SKM-1 treated with dmso at 0.1 percent for 144 hours (cell line): ENCODE data around the gene ABCA4.
A peak's percentile ranks its signal among the peaks of the same experiment; 100 is the strongest.

Experiments used
- DNase-seq: peaks from one replicate; lab custom pipeline; 2025; ENCODE audit not compliant: unreplicated experiment; lab: John Stamatoyannopoulos, UW

Gene ABCA4

DNA sequence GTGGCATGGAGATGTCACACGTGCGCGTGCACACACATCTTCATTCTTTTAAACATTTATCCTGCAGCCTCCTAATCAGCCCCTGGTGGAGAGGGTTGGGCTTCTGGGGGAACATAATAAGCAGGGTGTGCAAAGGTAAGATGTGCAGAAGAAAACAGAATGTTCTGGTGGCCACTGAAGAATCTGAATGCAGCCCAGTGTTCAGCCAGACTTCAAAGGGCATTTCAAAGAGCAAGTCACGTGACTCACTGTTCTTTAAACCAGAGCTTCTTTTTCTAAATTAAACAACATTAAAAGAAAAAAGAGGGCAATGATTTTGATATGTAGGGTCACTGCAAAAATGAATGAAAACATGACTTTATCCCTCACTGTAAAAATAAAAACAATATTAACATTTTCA lies 89.8 kb downstream of the ABCA4 start:
- DNase-seq: no peak

- DNase-seq: no peak
These were observed 91.6 kb downstream of the ABCA4 start for GRCh38 chr1:94029130-94029993.

DNA sequence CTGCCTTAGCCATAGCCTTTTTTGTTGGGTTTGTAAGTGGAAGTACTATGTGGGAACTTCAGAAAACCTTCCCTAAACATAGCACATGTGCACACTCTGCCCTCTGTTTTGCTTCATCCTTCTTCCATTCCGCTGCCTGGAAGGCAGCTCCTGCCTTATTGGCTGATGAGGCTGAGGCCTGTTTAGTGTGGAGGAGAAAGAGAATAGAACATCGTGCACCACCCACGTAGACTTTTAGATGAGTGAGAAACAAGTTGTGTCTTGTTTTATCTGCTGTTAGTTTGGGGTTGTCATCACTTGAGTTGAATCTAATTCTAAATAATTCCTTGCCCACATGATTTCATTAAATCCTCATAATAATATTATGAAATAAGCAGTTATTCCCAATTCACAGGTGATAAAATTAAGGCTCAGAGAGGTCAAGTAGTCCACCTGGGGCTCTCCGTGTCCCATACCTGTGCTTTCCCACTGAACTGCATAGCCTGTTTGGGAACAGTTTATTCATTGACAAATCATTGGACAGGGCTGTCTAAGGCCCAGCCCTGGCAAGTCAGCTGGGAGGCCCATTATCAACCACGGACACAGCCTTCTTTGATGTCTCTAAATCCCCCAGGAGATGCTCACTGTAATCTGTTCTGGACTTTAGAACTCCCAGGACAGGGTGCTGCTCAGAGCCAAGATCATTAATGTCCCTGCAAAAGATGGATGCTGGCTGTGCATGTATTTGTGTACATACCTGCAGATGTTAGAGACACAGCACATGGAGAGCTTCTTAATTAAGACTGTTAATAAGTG lies 93.0 kb downstream of the ABCA4 start:
- DNase-seq: no peak

- no peak for DNase-seq
These were observed 94.1 kb downstream of the ABCA4 start for GRCh38 chr1:94026619-94027380.

DNA sequence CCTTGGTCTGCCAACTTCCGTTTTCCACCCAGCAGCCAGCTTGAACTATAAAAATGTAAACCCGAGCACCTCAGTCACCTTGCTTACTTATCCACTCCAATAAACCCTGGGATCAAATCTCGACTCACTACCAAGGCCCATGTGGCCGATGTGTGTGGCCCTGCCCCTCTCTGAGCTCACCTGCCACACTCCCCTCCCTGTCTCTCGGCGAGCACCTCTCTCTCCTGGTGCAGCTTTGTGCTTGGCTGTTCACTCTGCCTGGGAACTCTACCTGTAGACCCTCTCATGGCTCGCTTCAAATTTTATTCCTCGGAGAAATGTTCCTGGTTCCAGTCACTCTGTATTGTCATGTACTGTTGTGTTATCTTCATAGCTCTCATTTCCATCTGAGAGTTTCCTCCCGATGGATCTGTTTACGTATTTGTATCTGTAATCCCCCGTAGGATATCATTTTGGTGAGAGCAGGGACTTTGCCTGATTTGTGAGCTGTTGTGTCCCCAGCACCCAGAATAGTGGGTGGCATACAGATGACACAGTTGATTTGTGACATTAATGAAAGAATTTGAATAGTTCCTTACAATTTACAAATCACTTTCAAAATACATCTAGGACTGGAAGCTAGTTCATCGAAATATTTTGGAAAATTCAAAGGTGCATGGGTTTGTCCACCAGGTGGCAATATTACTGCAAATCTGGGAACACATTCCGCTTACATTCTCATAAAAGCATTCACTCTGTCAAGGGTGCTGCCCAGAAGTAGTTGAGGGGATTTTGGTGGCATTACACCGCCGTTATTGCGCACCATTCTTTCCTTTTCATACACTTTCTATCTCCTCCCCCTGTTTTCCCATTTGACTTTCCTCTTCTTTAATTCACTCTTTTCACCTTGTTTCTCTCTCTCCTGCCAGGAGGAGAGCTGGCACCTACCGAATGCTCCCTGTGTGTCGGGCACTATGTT lies 95.3 kb downstream of the ABCA4 start:
- DNase-seq: peak; percentile 31

DNA sequence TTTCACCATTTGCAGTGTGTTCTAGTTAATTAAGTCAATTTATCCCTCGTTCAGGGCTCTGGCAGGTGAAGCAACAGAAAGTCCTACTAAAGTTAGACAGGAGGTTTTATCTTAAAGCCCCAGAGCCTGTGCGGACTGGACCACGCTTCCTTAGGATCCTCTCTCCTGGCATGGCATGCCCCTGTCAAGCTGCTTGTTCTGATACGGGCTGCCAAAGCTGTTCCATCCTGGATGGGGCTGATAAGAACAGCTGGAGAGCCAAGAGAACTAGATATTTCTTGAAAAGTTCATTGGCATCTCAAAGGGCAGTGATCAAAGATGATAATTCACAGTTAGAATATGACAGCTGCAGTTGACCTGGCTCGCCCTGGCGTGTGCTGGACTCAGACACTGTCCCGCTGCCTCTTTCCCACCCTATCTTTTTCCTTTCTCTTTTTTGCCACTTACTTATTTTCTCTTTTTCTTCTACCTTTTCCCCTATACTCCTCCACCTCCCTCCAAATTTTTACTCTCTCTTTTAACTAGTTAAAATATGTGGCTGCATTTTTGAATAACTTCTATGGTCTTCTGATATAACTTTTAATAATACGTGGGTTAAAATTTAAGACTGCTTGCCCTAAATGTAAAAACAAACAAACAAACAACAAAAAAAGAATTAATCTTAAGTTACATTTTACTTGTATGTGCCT lies 96.7 kb downstream of the ABCA4 start:
- no peak for DNase-seq

GRCh38 chr1:94022471-94023189 lies 98.3 kb downstream of the ABCA4 start:
- no peak for DNase-seq

GRCh38 chr1:94020764-94021579 lies 100.0 kb downstream of the ABCA4 start:
- no peak for DNase-seq

GRCh38 chr1:94019327-94019726 lies 101.6 kb downstream of the ABCA4 start:
- no peak for DNase-seq

- peak; percentile 33 for DNase-seq
These were observed 103.7 kb downstream of the ABCA4 start for GRCh38 chr1:94017155-94017829.

- no peak for DNase-seq
These were observed 105.5 kb downstream of the ABCA4 start for GRCh38 chr1:94015489-94015817.

GRCh38 chr1:94014635-94015488 lies 106.1 kb downstream of the ABCA4 start:
- DNase-seq: no peak

DNA sequence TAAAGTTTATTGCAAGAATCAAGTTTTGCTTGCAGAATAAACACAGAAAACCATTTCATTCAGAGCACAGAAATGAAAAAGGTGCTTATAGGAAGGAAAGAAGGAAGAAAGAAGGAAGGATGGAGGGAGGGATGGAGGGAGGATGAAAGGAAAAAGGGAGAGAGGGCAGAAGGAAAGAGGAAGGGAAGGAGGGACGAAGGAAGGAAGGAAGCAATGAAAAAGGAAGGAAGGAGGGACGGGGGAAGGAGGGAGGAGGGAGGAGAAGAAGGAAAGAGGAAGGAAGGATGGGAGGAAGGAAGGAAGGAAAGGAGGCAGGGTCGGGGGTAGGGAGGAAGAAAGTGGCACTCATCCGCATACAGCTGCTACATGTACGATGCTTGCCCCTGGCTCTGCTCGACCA lies 106.9 kb downstream of the ABCA4 start:
- no peak for DNase-seq

- DNase-seq: no peak
These were observed 107.5 kb downstream of the ABCA4 start for GRCh38 chr1:94013367-94013878.

DNA sequence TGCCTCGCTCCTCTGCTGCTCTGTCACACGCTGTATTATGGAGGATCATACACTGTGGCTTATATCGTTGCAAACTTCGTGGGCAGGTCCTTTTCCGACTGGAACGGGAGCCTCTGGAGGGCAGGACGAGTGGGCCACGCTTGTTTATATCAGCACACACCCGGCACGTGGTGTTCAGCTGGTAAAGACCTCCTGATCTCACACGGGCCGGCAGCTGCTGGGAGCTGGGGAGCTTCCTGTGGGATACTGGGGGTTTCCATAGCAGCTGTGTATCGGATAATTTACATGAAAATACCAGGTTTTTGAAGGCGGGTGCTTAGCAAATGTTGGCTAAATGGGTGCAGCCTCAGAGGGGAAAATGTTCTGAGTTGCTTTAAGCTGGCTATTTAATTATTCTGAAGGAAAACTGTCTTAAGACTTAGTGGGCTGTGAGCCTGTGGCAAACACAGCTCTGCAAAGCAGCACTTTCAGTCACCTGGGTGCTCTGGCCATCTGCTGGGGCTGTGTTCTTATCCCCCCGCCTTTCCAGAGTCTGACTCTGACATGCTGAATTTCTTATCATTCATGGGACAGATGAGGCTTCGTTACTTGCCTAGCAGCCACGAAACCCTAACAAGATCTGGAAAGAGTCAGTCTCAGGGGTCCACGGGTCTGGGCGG lies 108.1 kb downstream of the ABCA4 start:
- DNase-seq: no peak
